Osteoblast (primary cell): Measurements from ENCODE around the gene KIRREL3. TPM values are rescaled to one million over a fixed set of nuclear protein-coding genes. Genes with fewer than 3 reads are reported as not detected.

Experiments
- DNase-seq: peaks from one replicate; pipeline ENCODE4 v3.0.0; 2011; ENCODE audit warnings: low spot score, mixed read lengths; ENCODE audit not compliant: insufficient read length; ENCODE audit errors: missing footprints
- H2AFZ ChIP-seq: 2 replicates; pipeline ENCODE4 v1.6.0; 2011; ENCODE audit warnings: mild to moderate bottlenecking, low read length
- H3K27ac ChIP-seq: 2 replicates; pipeline ENCODE4 v1.5.1; 2011; ENCODE audit warnings: mild to moderate bottlenecking, low read depth, low read length, moderate library complexity
- H3K27me3 ChIP-seq: 2 replicates; pipeline ENCODE4 v1.6.0; 2012; ENCODE audit warnings: mild to moderate bottlenecking, control low read depth, inconsistent platforms, low read length, moderate library complexity; ENCODE audit not compliant: insufficient read depth
- H3K36me3 ChIP-seq: 2 replicates; pipeline ENCODE4 v1.5.1; 2011; ENCODE audit warnings: mild to moderate bottlenecking, low read length, control low read depth, moderate library complexity; ENCODE audit not compliant: insufficient read depth
- H3K4me1 ChIP-seq: 2 replicates; pipeline ENCODE4 v1.5.1; 2011; ENCODE audit warnings: mild to moderate bottlenecking, low read length, control low read depth, moderate library complexity; ENCODE audit not compliant: insufficient read depth
- H3K4me2 ChIP-seq: 2 replicates; pipeline ENCODE4 v1.6.0; 2011; ENCODE audit warnings: mild to moderate bottlenecking, low read length; ENCODE audit not compliant: insufficient read depth
- H3K4me3 ChIP-seq: fragments of 200-600 bp; sonication (generic); 3 replicates; pipeline ENCODE4 v1.5.1; 2012; ENCODE audit warnings: mild to moderate bottlenecking, low read length, inconsistent platforms; ENCODE audit not compliant: insufficient read depth
- H3K79me2 ChIP-seq: 2 replicates; pipeline ENCODE4 v1.6.0; 2012; ENCODE audit warnings: mild to moderate bottlenecking, low read length, control low read depth, inconsistent platforms; ENCODE audit not compliant: insufficient read depth
- H3K9me3 ChIP-seq: 2 replicates; pipeline ENCODE4 v1.5.1; 2011; ENCODE audit warnings: low read depth, low read length, control low read depth
- H4K20me1 ChIP-seq: 2 replicates; pipeline ENCODE4 v1.6.0; 2012; ENCODE audit warnings: mild to moderate bottlenecking, low read length, control low read depth; ENCODE audit not compliant: insufficient read depth
- CTCF ChIP-seq: IDR thresholded peaks from 2 replicates; pipeline ENCODE4 v1.5.1; 2011; ENCODE audit warnings: mild to moderate bottlenecking, low read depth, low read length, moderate library complexity; ENCODE audit errors: extremely low read depth
- total RNA-seq: library from RNA; depleted of rRNA; stranded (reverse); fragments of >200 nt; gene quantifications from 2 replicates; pipeline ENCODE4 v1.2.3, GENCODE V29; 2012

Gene KIRREL3
- total RNA-seq, 1 donor: 3.6 TPM

GRCh38 chr11:126943316-126943715 is 57.3 kb downstream of the KIRREL3 start:
- Histone ChIP-seq H3K36me3 (no peaks in the 10 kb centered on the region), H3K9me3 (no peaks in the 10 kb centered on the region), H3K4me2 (no peak overlapping the region), H3K27ac (no peak overlapping the region), H3K79me2 (peaks cover 15% of the 10 kb centered on the region), H4K20me1 (peaks cover 5% of the 10 kb centered on the region), H2AFZ (no peak overlapping the region), H3K4me1 (no peaks in the 10 kb centered on the region), H3K27me3 (no peaks in the 10 kb centered on the region), H3K4me3 (no peak overlapping the region)
- DNase-seq: no peak
- TF ChIP-seq CTCF: no peak

GRCh38 chr11:126942146-126942545 is 58.4 kb downstream of the KIRREL3 start:
- TF ChIP-seq CTCF: no peak
- H3K4me1 ChIP-seq: no peaks in the 10 kb centered on the region
- peaks cover 6% of the 10 kb centered on the region for H4K20me1 ChIP-seq
- peaks cover 11% of the 10 kb centered on the region for H3K79me2 ChIP-seq
- no peaks in the 10 kb centered on the region for H3K9me3 ChIP-seq
- no peak overlapping the region for H3K4me3 ChIP-seq
- DNase-seq: no peak
- H3K4me2 ChIP-seq: no peak overlapping the region
- H2AFZ ChIP-seq: no peak overlapping the region
- no peaks in the 10 kb centered on the region for H3K27me3 ChIP-seq
- no peak overlapping the region for H3K27ac ChIP-seq
- H3K36me3 ChIP-seq: no peaks in the 10 kb centered on the region

GRCh38 chr11:126939552-126939951 is 61.0 kb downstream of the KIRREL3 start:
- Histone ChIP-seq H3K27me3 (no peaks in the 10 kb centered on the region), H3K4me2 (no peak overlapping the region), H3K27ac (no peak overlapping the region), H3K36me3 (no peaks in the 10 kb centered on the region), H3K4me3 (no peak overlapping the region), H4K20me1 (peaks cover 8% of the 10 kb centered on the region), H2AFZ (no peak overlapping the region), H3K79me2 (peaks cover 16% of the 10 kb centered on the region), H3K4me1 (no peaks in the 10 kb centered on the region), H3K9me3 (no peaks in the 10 kb centered on the region)
- DNase-seq: no peak
- TF ChIP-seq CTCF: no peak

- no peaks in the 10 kb centered on the region for H3K27me3 ChIP-seq
- no peaks in the 10 kb centered on the region for H3K4me1 ChIP-seq
- H3K79me2 ChIP-seq: peaks cover 13% of the 10 kb centered on the region
- peaks cover 8% of the 10 kb centered on the region for H4K20me1 ChIP-seq
- no peak overlapping the region for H3K4me2 ChIP-seq
- TF ChIP-seq CTCF: no peak
- H3K9me3 ChIP-seq: no peaks in the 10 kb centered on the region
- H3K4me3 ChIP-seq: no peak overlapping the region
- DNase-seq: no peak
- H2AFZ ChIP-seq: no peak overlapping the region
- H3K27ac ChIP-seq: no peak overlapping the region
- no peaks in the 10 kb centered on the region for H3K36me3 ChIP-seq
Observed at GRCh38 chr11:126938718-126939117, 61.9 kb downstream of the KIRREL3 start.
